Duodenal mucosa (tissue), 2 donors: Measurements from ENCODE around the gene ADAM23.

Experiments used
- H3K27ac ChIP-seq: one replicate; pipeline ENCODE4 v1.7.0; 2013; ENCODE audit warnings: low read depth, low read length
- H3K27me3 ChIP-seq, 2 donors: one replicate each; pipeline ENCODE4 v1.7.0; 2013; ENCODE audit warnings: low read length in 2 of 2, control low read depth in 1 of 2; ENCODE audit not compliant: insufficient read depth in 2 of 2, control insufficient read depth in 1 of 2
- H3K36me3 ChIP-seq, 2 donors: one replicate each; pipeline ENCODE4 v1.7.0; 2013; ENCODE audit warnings: low read length in 2 of 2, control low read depth in 1 of 2; ENCODE audit not compliant: insufficient read depth in 2 of 2, control insufficient read depth in 1 of 2
- H3K4me1 ChIP-seq, 2 donors: one replicate each; pipeline ENCODE4 v1.7.0; 2013; ENCODE audit warnings: low read length in 2 of 2, control low read depth in 1 of 2; ENCODE audit not compliant: insufficient read depth in 2 of 2, control insufficient read depth in 1 of 2
- H3K4me3 ChIP-seq, 2 donors: one replicate each; pipeline ENCODE4 v1.7.0; 2013; ENCODE audit warnings: low read length in 2 of 2, low read depth in 1 of 2
- H3K9ac ChIP-seq, 2 donors: one replicate each; pipeline ENCODE4 v1.7.0; 2013; ENCODE audit warnings: low read length in 2 of 2, low read depth in 1 of 2
- H3K9me3 ChIP-seq, 2 donors: one replicate each; pipeline ENCODE4 v1.7.0; 2013; ENCODE audit warnings: low read length in 2 of 2, control low read depth in 1 of 2; ENCODE audit not compliant: control insufficient read depth in 1 of 2

Gene ADAM23

DNA sequence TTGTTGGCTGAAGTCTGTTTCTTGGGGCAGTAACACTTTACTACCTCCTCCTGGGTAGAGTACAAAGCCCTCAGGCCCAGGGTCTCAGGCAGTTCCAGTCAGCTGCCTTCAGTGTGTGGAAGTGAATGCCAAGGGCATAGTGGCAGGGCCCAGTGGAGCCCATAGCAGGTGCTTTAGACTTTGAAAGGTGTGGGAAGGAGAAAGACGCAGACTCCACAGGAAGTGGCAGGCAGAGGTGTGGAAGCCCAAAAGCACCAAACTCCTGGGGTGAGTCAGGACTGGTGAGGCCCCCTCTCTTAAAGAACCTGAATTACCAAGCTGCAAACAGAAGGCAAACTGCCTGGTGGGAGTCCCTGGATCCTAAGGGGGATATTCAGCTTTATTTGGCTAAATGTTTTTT lies 45.3 kb downstream of the ADAM23 start:
- no peak overlapping the region for H3K4me3 ChIP-seq
- H3K36me3 ChIP-seq, result no peaks in the 10 kb centered on the region
- no peaks in the 10 kb centered on the region for H3K27me3 ChIP-seq
- H3K27ac ChIP-seq, result no peak overlapping the region
- H3K9me3 ChIP-seq, result no peaks in the 10 kb centered on the region
- no peak overlapping the region for H3K9ac ChIP-seq
- H3K4me1 ChIP-seq, result no peaks in the 10 kb centered on the region

DNA sequence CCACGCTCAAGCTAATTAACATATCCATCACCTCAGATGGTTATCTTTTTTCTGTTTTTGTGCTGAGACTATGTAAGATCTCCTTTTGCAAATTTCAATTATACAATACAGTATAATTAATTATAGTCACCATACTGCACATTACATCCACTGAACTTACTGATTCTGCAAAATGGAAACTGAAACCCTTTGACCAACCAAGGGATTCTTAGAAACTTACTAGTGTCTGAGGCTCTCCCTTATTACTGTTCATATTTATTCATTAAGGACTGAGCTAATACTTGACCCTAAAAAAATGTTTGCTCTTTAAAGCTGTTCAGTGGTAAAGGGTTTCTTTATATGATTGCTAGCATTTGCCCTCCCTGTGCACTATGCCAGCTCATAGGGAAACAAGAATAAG lies 50.7 kb downstream of the ADAM23 start:
- Histone ChIP-seq H3K27ac (no peak overlapping the region), H3K9me3 (no peaks in the 10 kb centered on the region), H3K27me3 (no peaks in the 10 kb centered on the region), H3K9ac (no peak overlapping the region), H3K4me3 (no peak overlapping the region), H3K4me1 (no peaks in the 10 kb centered on the region), H3K36me3 (no peaks in the 10 kb centered on the region)

DNA sequence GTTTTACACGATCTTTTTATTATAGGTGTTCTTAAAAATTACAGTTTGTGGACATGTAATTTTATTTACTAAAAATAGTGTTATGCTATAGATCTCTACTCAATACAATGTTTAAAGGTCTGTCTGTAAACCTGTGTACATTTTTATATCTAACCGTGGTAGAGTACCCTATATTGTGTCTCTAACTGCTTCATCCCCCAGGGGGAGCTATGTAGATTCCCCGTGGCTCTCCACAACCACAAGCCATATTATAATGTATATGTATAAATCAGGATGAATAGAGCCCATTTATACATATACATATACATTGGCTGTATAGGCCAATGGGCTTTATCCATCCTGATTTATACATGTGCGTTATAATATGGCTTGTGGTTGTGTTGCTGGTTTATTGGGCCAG lies 59.4 kb downstream of the ADAM23 start:
- Histone ChIP-seq H3K4me3 (no peak overlapping the region), H3K36me3 (no peaks in the 10 kb centered on the region), H3K27me3 (no peaks in the 10 kb centered on the region), H3K9ac (no peak overlapping the region), H3K9me3 (no peaks in the 10 kb centered on the region), H3K27ac (no peak overlapping the region), H3K4me1 (no peaks in the 10 kb centered on the region)

DNA sequence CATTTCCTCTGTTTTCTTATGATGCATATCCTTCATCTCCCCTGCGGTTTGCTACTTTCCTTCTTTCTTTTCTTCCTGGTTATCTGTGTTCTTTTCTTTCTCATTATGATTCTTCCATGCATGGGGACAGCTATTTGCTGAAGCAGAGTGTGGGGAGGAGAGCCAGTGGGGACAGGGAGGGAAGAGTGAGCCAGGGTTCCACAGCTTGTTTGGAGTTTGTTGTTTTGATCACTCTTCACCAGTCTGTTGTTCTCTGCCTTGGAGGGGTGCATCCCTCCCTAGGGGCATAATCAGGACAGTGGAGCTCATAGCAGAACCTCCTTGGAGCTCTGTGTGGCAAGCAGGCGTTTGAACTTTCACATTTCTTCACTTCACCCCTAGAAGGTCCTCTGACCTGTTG lies 68.0 kb downstream of the ADAM23 start:
- Histone ChIP-seq H3K9me3 (no peaks in the 10 kb centered on the region), H3K4me1 (no peaks in the 10 kb centered on the region), H3K9ac (no peak overlapping the region), H3K27me3 (no peaks in the 10 kb centered on the region), H3K27ac (no peak overlapping the region), H3K4me3 (no peak overlapping the region), H3K36me3 (no peaks in the 10 kb centered on the region)

DNA sequence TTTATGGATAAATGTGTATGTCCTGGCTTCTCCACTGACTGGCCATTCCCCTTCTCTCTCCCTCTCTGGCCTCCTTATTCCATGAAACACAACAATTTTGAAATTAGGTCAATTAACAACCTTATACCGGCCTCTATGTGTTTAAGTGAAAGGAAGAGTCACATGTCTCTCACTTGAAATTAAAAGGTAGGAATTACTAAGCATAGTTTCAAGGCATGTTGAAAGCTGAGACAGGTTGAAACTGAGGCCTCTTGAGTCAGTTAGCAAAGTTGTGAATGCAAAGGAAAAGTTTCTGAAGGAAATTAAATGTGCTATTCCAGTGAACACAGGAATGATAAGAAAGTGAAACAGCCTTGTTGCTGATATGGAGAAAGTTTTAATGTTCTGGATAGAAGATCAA lies 69.7 kb downstream of the ADAM23 start:
- Histone ChIP-seq H3K27ac (no peak overlapping the region), H3K4me1 (no peaks in the 10 kb centered on the region), H3K9ac (no peak overlapping the region), H3K36me3 (no peaks in the 10 kb centered on the region), H3K27me3 (no peaks in the 10 kb centered on the region), H3K4me3 (no peak overlapping the region), H3K9me3 (no peaks in the 10 kb centered on the region)

DNA sequence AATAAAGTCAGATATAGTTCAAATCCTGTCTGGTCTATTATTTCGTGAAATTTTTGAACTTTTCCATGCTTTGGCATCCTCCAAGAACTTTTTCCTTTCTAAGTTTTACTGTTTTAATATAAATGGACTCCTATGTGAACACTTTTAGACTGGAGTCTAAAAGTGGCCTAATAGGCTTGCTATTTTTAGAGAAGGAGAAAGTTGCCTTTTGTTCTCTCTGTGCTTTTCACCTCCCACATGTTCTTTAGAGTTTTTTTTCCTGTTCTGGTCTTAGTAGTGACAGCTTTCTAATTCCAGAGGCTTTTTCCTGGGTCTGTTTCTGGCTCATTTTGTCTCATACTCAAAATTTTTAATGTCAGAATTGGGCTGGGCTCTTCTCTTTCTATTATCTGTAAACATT lies 72.2 kb downstream of the ADAM23 start:
- Histone ChIP-seq H3K36me3 (no peaks in the 10 kb centered on the region), H3K4me3 (no peak overlapping the region), H3K9me3 (no peaks in the 10 kb centered on the region), H3K4me1 (no peaks in the 10 kb centered on the region), H3K9ac (no peak overlapping the region), H3K27ac (no peak overlapping the region), H3K27me3 (no peaks in the 10 kb centered on the region)

- Histone ChIP-seq H3K4me1 (no peaks in the 10 kb centered on the region), H3K36me3 (no peaks in the 10 kb centered on the region), H3K27me3 (no peaks in the 10 kb centered on the region), H3K9me3 (no peaks in the 10 kb centered on the region), H3K27ac (no peak overlapping the region), H3K4me3 (no peak overlapping the region), H3K9ac (no peak overlapping the region)
Observed at GRCh38 chr2:206518997-206519396, 75.7 kb downstream of the ADAM23 start.

- Histone ChIP-seq H3K4me1 (no peaks in the 10 kb centered on the region), H3K27ac (no peak overlapping the region), H3K9ac (no peak overlapping the region), H3K9me3 (no peaks in the 10 kb centered on the region), H3K27me3 (no peaks in the 10 kb centered on the region), H3K36me3 (no peaks in the 10 kb centered on the region), H3K4me3 (no peak overlapping the region)
Observed at GRCh38 chr2:206520450-206520849, 77.1 kb downstream of the ADAM23 start.

- Histone ChIP-seq H3K36me3 (no peaks in the 10 kb centered on the region), H3K9me3 (no peaks in the 10 kb centered on the region), H3K27ac (no peak overlapping the region), H3K9ac (no peak overlapping the region), H3K27me3 (no peaks in the 10 kb centered on the region), H3K4me1 (no peaks in the 10 kb centered on the region), H3K4me3 (no peak overlapping the region)
Observed at GRCh38 chr2:206521115-206521514, 77.8 kb downstream of the ADAM23 start.

DNA sequence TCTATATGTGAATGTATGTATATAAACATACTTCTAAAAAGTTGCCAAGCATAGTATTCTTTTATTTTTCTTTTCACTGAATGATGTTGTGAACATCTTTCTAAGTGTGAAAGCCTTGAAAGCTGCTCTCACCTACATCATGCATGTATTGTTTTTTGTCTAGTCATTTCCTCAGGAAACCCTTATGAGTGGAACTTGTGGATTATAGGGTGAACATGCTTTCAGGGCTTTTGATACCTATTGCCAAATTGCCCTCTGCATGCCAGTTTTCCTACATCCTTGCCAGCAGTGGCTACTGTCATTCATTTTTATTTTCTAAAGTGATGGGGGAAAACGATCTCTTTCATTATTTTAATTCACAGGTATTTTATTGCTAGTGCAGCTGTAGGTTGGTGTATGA lies 78.3 kb downstream of the ADAM23 start:
- H3K9ac ChIP-seq, result no peak overlapping the region
- no peak overlapping the region for H3K27ac ChIP-seq
- no peaks in the 10 kb centered on the region for H3K36me3 ChIP-seq
- no peaks in the 10 kb centered on the region for H3K27me3 ChIP-seq
- no peak overlapping the region for H3K4me3 ChIP-seq
- H3K9me3 ChIP-seq, result no peaks in the 10 kb centered on the region
- no peaks in the 10 kb centered on the region for H3K4me1 ChIP-seq

GRCh38 chr2:206526416-206526815 lies 83.1 kb downstream of the ADAM23 start:
- no peaks in the 10 kb centered on the region for H3K36me3 ChIP-seq
- H3K9ac ChIP-seq, result no peak overlapping the region
- no peaks in the 10 kb centered on the region for H3K9me3 ChIP-seq
- H3K4me1 ChIP-seq, result no peaks in the 10 kb centered on the region
- no peak overlapping the region for H3K4me3 ChIP-seq
- no peak overlapping the region for H3K27ac ChIP-seq
- no peaks in the 10 kb centered on the region for H3K27me3 ChIP-seq
